HCT116 (cell line): ENCODE results near the gene TIMM10.
A peak's percentile ranks its signal among the peaks of the same experiment; 100 is the strongest.

Experiments used
- CTCF ChIP-seq, 3 experiments: fragments of 200-600 bp in 1 of 3; sonication (generic) in 1 of 3; IDR thresholded peaks in 2 of 3; conservative IDR thresholded peaks in 1 of 3; 2 replicates each; pipeline ENCODE4 v1.5.1; 2012 to 2017; ENCODE audit warnings: low read depth in 2 of 3, low read length in 2 of 3, antibody characterized with exemption in 1 of 3, borderline replicate concordance in 1 of 3, control low read depth in 1 of 3, mild to moderate bottlenecking in 1 of 3, mixed read lengths in 1 of 3, mixed run types in 1 of 3, moderate library complexity in 1 of 3; ENCODE audit not compliant: insufficient read depth in 1 of 3
- EGR1 ChIP-seq: IDR thresholded peaks from 2 replicates; pipeline ENCODE4 v1.6.1; 2012; ENCODE audit warnings: low read depth
- EZH2phosphoT487 ChIP-seq: fragments of 200-600 bp; IDR thresholded peaks from 2 replicates; pipeline ENCODE4 v1.6.1; 2018; ENCODE audit warnings: antibody characterized with exemption, borderline replicate concordance
- POLR2A ChIP-seq: IDR thresholded peaks from 2 replicates; pipeline ENCODE4 v1.7.0; 2011; ENCODE audit warnings: borderline replicate concordance; ENCODE audit not compliant: insufficient read depth, insufficient read length; ENCODE audit errors: extremely low read depth
- POLR2AphosphoS5 ChIP-seq: IDR thresholded peaks from 2 replicates; pipeline ENCODE4 v1.6.1; 2011; ENCODE audit warnings: mild to moderate bottlenecking, low read depth, low read length, moderate library complexity
- ZFX ChIP-seq: fragments of 450-650 bp; IDR thresholded peaks from 2 replicates; pipeline ENCODE4 v1.6.1; 2017

GRCh38 chr11:57527056-57527631 is 3.4 kb downstream of the TIMM10 start:
- no peak for TF ChIP-seq EGR1
- peak; percentile 85 to 97 (median 91) for TF ChIP-seq CTCF (IDR thresholded peaks at IDR 0.05 in 2 of 3, conservative IDR thresholded peaks at IDR 0.05 in 1 of 3; ENCODE audit: borderline replicate concordance in 1 of 3, insufficient read depth in 1 of 3, low read depth in 2 of 3, low read length in 2 of 3)
- TF ChIP-seq POLR2AphosphoS5 = no peak; the same call in 1 of the 2 replicates
- TF ChIP-seq EZH2phosphoT487 = no peak
- TF ChIP-seq POLR2A = no peak
- TF ChIP-seq ZFX = no peak
